Mesothelial cell of epicardium (in vitro differentiated cells): ENCODE data around the gene TSPAN7. TPM values are rescaled to one million over a fixed set of nuclear protein-coding genes. Genes with fewer than 3 reads are reported as not detected.

Experiments used
- DNase-seq, 2 experiments: peaks; one replicate each; pipeline ENCODE4 v3.0.0; 2021; ENCODE audit warnings: low spot score in 2 of 2; ENCODE audit not compliant: unreplicated experiment in 2 of 2
- H3K27ac Mint-ChIP-seq: 2 replicates; pipeline ENCODE4 v1.8.0; 2021; ENCODE audit warnings: mixed read lengths
- H3K27me3 Mint-ChIP-seq: 2 replicates; pipeline ENCODE4 v1.8.0; 2021; ENCODE audit warnings: low read depth, mixed read lengths
- H3K36me3 Mint-ChIP-seq: 2 replicates; pipeline ENCODE4 v1.8.0; 2021; ENCODE audit warnings: mixed read lengths
- H3K4me1 Mint-ChIP-seq: 2 replicates; pipeline ENCODE4 v1.8.0; 2021; ENCODE audit warnings: mixed read lengths
- H3K4me3 Mint-ChIP-seq: 2 replicates; pipeline ENCODE4 v1.8.0; 2021; ENCODE audit warnings: mild to moderate bottlenecking, moderate library complexity, mixed read lengths
- H3K9me3 Mint-ChIP-seq: 2 replicates; pipeline ENCODE4 v1.8.0; 2021; ENCODE audit warnings: mixed read lengths
- total RNA-seq: library from RNA; stranded (reverse); gene quantifications from 3 replicates; pipeline ENCODE4 v1.2.1, GENCODE V29; 2021
- TF ChIP-seq, protein P1 (sequence below): fragments of 200-600 bp; sonication (generic); IDR thresholded peaks from one replicate; pipeline ENCODE4 v1.5.0; 2021; ENCODE audit warnings: antibody characterized with exemption; ENCODE audit not compliant: unreplicated experiment

The TSPAN7 gene
- total RNA-seq, 1 donor from 2014 or later: 10.1 TPM

DNA sequence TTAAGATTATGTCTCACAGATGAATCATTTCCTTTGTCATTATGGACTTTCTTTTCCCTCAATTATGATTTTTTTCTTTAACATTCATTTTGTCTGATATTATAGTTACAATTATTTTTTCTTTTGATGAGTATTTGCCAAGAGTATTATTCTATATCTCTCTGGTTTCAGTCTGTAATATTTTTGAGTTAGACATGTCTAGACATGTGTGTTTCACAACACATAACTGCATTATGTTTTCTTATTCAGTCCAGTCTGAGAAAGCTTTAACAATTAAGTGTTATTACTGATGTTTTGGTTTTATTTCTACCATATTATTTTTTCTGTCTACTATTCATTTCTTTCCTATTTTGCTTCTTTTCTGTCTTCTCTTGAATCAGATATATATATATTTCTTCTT lies 131.6 kb downstream of the TSPAN7 start:
- TF ChIP-seq, protein P1, sequence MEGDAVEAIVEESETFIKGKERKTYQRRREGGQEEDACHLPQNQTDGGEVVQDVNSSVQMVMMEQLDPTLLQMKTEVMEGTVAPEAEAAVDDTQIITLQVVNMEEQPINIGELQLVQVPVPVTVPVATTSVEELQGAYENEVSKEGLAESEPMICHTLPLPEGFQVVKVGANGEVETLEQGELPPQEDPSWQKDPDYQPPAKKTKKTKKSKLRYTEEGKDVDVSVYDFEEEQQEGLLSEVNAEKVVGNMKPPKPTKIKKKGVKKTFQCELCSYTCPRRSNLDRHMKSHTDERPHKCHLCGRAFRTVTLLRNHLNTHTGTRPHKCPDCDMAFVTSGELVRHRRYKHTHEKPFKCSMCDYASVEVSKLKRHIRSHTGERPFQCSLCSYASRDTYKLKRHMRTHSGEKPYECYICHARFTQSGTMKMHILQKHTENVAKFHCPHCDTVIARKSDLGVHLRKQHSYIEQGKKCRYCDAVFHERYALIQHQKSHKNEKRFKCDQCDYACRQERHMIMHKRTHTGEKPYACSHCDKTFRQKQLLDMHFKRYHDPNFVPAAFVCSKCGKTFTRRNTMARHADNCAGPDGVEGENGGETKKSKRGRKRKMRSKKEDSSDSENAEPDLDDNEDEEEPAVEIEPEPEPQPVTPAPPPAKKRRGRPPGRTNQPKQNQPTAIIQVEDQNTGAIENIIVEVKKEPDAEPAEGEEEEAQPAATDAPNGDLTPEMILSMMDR: no peak
- H3K27ac Mint-ChIP-seq: no peak overlapping the region
- DNase-seq: no peak
- H3K4me1 Mint-ChIP-seq: no peaks in the 10 kb centered on the region
- H3K36me3 Mint-ChIP-seq: no peaks in the 10 kb centered on the region
- peaks cover 62% of the 10 kb centered on the region for H3K9me3 Mint-ChIP-seq
- H3K27me3 Mint-ChIP-seq: no peaks in the 10 kb centered on the region
- no peak overlapping the region for H3K4me3 Mint-ChIP-seq

DNA sequence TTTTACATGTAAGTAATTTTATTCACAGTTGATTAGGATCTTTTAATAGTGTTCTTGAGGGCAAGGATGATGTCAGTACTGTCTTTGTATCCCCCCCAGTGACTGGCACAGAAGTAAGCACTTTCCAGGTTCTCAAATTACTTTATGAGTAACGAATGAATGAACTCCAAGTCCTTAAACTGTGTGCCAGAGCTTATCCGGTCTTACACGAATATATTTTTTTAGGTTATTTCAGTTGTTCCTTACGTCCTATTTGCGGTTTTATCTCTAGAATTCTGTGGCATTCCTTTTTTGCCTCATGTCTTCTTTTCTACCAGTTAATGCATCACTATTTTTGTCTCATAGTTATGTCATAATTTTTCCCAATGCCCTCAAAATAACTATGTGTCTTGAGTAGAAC lies 133.1 kb downstream of the TSPAN7 start:
- Mint-ChIP-seq H3K9me3 (peaks cover 52% of the 10 kb centered on the region), H3K4me1 (no peaks in the 10 kb centered on the region), H3K36me3 (no peaks in the 10 kb centered on the region), H3K27ac (no peak overlapping the region), H3K4me3 (no peak overlapping the region), H3K27me3 (no peaks in the 10 kb centered on the region)
- TF ChIP-seq, protein P1: no peak
- DNase-seq: no peak

DNA sequence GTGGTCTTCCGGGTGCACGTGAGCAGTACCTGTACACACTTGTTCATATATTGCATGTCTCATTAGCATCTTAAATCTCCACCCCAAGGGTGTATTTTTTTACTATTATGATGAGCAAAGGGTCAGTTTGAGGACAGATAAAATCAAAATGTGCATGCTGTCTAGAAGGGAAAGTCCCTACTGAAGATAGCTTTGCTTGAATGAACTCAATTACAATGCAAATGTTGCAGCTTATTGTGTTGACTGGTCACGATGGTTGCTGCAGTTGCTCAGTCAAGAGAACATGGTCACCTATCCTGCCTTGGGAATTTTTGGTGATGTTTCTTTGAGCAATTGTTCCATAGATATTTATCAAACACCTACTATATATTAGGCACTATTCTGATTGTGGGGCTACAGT lies 136.1 kb downstream of the TSPAN7 start:
- TF ChIP-seq, protein P1: no peak
- no peak overlapping the region for H3K27ac Mint-ChIP-seq
- peaks cover 3% of the 10 kb centered on the region for H3K4me1 Mint-ChIP-seq
- no peaks in the 10 kb centered on the region for H3K36me3 Mint-ChIP-seq
- peaks cover 36% of the 10 kb centered on the region for H3K9me3 Mint-ChIP-seq
- H3K27me3 Mint-ChIP-seq: no peaks in the 10 kb centered on the region
- H3K4me3 Mint-ChIP-seq: no peak overlapping the region
- DNase-seq: no peak

DNA sequence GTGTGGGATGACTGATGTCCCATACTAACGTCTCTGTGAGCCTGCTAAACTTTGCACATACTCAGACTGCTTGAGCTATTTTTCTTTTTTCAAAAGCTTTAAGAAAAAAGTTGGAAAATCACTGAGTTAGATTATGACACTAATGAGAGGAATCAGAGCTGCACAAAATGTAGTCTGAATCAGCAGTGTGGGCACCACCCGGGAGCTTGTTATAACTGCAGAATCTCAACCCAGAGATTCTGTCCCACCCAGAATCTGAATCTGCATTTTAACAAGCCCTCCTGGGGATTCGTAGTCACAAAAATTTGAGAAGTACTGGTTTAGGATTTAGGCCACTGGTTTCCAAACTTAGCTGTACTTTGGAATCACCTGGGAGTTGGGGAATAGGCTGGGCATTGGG lies 137.8 kb downstream of the TSPAN7 start:
- H3K36me3 Mint-ChIP-seq: no peaks in the 10 kb centered on the region
- H3K27ac Mint-ChIP-seq: no peak overlapping the region
- peaks cover 42% of the 10 kb centered on the region for H3K9me3 Mint-ChIP-seq
- H3K4me3 Mint-ChIP-seq: no peak overlapping the region
- H3K4me1 Mint-ChIP-seq: peaks cover 3% of the 10 kb centered on the region
- TF ChIP-seq, protein P1: no peak
- H3K27me3 Mint-ChIP-seq: no peaks in the 10 kb centered on the region
- DNase-seq: no peak

DNA sequence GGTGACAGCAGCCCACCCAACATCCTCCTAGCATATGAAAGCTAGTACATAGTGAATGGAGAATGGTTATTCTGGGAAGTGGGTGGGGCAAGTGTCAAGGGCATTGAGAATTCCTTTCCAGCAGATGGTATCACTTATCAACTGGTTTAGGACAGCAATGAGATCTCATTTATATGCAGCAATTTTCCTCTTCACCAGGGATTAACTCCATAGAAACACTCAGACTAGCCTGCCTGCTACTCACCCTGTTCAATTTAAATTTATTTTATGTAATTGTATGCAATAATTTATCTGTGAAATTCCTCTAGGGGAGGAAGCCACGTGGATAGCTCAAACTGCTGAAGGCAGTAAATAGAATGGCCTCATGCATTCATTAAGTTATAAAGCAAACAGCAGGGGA lies 138.4 kb downstream of the TSPAN7 start:
- Mint-ChIP-seq H3K27me3 (no peaks in the 10 kb centered on the region), H3K4me1 (peaks cover 3% of the 10 kb centered on the region), H3K27ac (no peak overlapping the region), H3K4me3 (no peak overlapping the region), H3K36me3 (no peaks in the 10 kb centered on the region), H3K9me3 (peaks cover 43% of the 10 kb centered on the region)
- TF ChIP-seq, protein P1: no peak
- DNase-seq: no peak

DNA sequence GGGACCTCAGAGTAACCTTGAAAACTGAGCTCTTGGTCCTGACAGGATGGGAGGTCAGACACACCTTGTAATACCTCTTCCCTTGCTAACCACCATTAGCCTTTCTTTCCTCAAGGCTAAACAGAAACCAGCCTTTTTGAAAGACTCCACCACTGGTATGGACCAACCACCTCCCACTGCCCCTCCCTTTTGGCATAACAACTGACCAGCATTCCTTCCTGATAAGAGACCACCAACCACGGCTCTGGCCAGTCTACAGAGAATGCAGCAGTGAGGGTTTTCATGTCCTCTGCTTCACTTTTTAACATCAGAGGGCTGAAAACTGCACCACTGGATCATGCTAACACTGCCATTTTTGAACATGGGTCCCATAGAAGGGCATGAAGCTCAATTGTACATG lies 139.7 kb downstream of the TSPAN7 start:
- TF ChIP-seq, protein P1: no peak
- Mint-ChIP-seq H3K9me3 (peaks cover 38% of the 10 kb centered on the region), H3K4me3 (no peak overlapping the region), H3K27me3 (no peaks in the 10 kb centered on the region), H3K4me1 (peaks cover 3% of the 10 kb centered on the region), H3K27ac (no peak overlapping the region), H3K36me3 (no peaks in the 10 kb centered on the region)
- no peak for DNase-seq
